ENCODE data around the gene CDH15.

DNA sequence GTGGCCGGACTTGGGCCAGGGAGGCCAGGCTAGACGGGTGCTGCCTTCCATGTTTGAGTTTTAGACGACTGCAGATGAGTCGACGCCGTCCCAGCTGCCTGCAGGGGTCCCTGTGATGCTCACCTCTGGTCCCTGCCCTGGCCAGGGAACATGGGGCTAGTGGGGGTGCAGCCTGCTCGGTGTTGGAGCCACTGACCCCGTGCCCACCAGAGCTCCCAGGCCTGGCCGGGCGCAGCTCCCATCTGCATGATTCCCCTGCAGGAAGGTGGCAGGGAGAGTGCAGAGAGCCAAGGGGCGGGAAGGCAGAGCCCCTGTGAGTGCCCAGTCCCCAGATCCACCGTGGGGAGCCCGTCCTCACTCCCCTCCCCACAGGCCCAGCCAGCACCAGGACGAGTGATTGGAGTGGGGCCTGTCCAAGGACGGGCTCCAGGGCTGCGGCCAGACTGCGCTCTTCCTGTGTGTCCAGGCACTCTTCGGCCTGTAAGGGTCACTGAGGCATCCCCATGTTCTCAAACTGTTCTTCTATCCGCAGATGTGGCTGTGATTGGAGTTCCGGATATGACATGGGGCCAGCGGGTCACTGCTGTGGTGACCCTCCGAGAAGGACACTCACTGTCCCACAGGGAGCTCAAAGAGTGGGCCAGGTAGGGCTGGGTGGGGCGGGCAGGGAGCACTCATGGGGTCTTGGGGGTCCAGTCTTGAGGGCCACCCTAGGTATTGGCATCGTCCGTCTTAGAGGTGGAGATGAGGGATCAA is 26.0 kb upstream of the CDH15 start:
- TF ChIP-seq KLF10 (tag by site-specific recombination; IDR thresholded peaks at IDR 0.05) (no peak), ZNF600 (tag by site-specific recombination; IDR thresholded peaks at IDR 0.05) (no peak), CTCF (tag by site-specific recombination; IDR thresholded peaks at IDR 0.05) (no peak), ZNF404 (tag by site-specific recombination; IDR thresholded peaks at IDR 0.05) (no peak), ZNF707 (tag by site-specific recombination; IDR thresholded peaks at IDR 0.05) (no peak), WT1 (tag by site-specific recombination; IDR thresholded peaks at IDR 0.05) (no peak), ZNF785 (tag by site-specific recombination; IDR thresholded peaks at IDR 0.05) (no peak), ZNF558 (tag by site-specific recombination; IDR thresholded peaks at IDR 0.05) (no peak), ZBTB49 (tag by site-specific recombination; IDR thresholded peaks at IDR 0.05; ENCODE audit: low read depth) (no peak), ZNF311 (tag by site-specific recombination; IDR thresholded peaks at IDR 0.05; ENCODE audit: borderline replicate concordance) (no peak), ZNF292 (tag by site-specific recombination; IDR thresholded peaks at IDR 0.05; ENCODE audit: borderline replicate concordance, low read depth) (no peak), ZFP3 (tag by site-specific recombination; IDR thresholded peaks at IDR 0.05; ENCODE audit: low read depth) (no peak)
